Keratinocyte (primary cell): ENCODE measurements around the gene HCN2. TPM values are rescaled to one million over a fixed set of nuclear protein-coding genes. Genes with fewer than 3 reads are reported as not detected.
"Not testable (repeated sequence)": the region's sequence is repeated elsewhere in the genome, so short reads cannot be mapped to it uniquely, and the experiment has no call there.

Experiments
- DNase-seq: peaks from one replicate; pipeline ENCODE4 v3.0.0-alpha.2; 2011; ENCODE audit warnings: low read depth, missing footprints, low spot score
- FAIRE-seq: peaks from 2 replicates; lab custom pipeline; 2011; peaks lifted over from hg19 to GRCh38; lab: Jason Lieb, UNC
- H2AFZ ChIP-seq: 2 replicates; pipeline ENCODE4 v1.6.0; 2012; ENCODE audit warnings: low read length, control low read depth, inconsistent platforms; ENCODE audit not compliant: control insufficient read depth
- H3K27ac ChIP-seq: 2 replicates; pipeline ENCODE4 v1.5.1; 2011; ENCODE audit warnings: low read length; ENCODE audit not compliant: control insufficient read depth, insufficient read depth
- H3K27me3 ChIP-seq: 3 replicates; pipeline ENCODE4 v1.6.0; 2011; ENCODE audit warnings: low read length; ENCODE audit not compliant: control insufficient read depth, insufficient read depth; ENCODE audit errors: extremely low read depth
- H3K36me3 ChIP-seq, 2 experiments: 2 replicates in 1 of 2; 3 replicates in 1 of 2; pipeline ENCODE4 v1.5.1; 2011; ENCODE audit warnings: low read length in 2 of 2, mild to moderate bottlenecking in 1 of 2; ENCODE audit not compliant: control insufficient read depth in 2 of 2, insufficient read depth in 2 of 2; ENCODE audit errors: extremely low read depth in 1 of 2
- H3K4me1 ChIP-seq: 3 replicates; pipeline ENCODE4 v1.5.1; 2011; ENCODE audit warnings: low read length; ENCODE audit not compliant: control insufficient read depth, insufficient read depth; ENCODE audit errors: extremely low read depth
- H3K4me2 ChIP-seq: 3 replicates; pipeline ENCODE4 v1.6.0; 2011; ENCODE audit warnings: low read depth, low read length; ENCODE audit not compliant: control insufficient read depth, insufficient read depth; ENCODE audit errors: extremely low read depth
- H3K4me3 ChIP-seq, 3 experiments: fragments of 200-600 bp in 1 of 3; sonication (generic) in 1 of 3; 2 replicates in 2 of 3; 3 replicates in 1 of 3; pipeline ENCODE4 v1.5.1; 2011 to 2016; ENCODE audit warnings: low read length in 3 of 3, mild to moderate bottlenecking in 3 of 3, control low read depth in 2 of 3, inconsistent platforms in 1 of 3, low read depth in 1 of 3, mixed read lengths in 1 of 3, mixed run types in 1 of 3, moderate library complexity in 1 of 3; ENCODE audit not compliant: control insufficient read depth in 2 of 3, insufficient read depth in 2 of 3; ENCODE audit errors: extremely low read depth in 1 of 3
- H3K79me2 ChIP-seq: 2 replicates; pipeline ENCODE4 v1.6.0; 2012; ENCODE audit warnings: low read length; ENCODE audit not compliant: control insufficient read depth, insufficient read depth
- H3K9ac ChIP-seq: 3 replicates; pipeline ENCODE4 v1.6.0; 2011; ENCODE audit warnings: low read length; ENCODE audit not compliant: control insufficient read depth, insufficient read depth; ENCODE audit errors: extremely low read depth
- H3K9me1 ChIP-seq: 3 replicates; pipeline ENCODE4 v1.6.0; 2011; ENCODE audit warnings: low read length; ENCODE audit not compliant: control insufficient read depth, insufficient read depth; ENCODE audit errors: extremely low read depth
- H3K9me3 ChIP-seq: 2 replicates; pipeline ENCODE4 v1.5.1; 2012; ENCODE audit warnings: low read depth, low read length; ENCODE audit not compliant: control insufficient read depth
- H4K20me1 ChIP-seq: 3 replicates; pipeline ENCODE4 v1.6.0; 2011; ENCODE audit warnings: low read length; ENCODE audit not compliant: control insufficient read depth, insufficient read depth; ENCODE audit errors: extremely low read depth
- CTCF ChIP-seq, 3 experiments: IDR thresholded peaks in 1 of 3; conservative IDR thresholded peaks in 1 of 3; optimal IDR thresholded peaks in 1 of 3; 2 replicates in 2 of 3; 3 replicates in 1 of 3; pipeline versions ENCODE3 to v1.5.1; 2011; ENCODE audit warnings: low read length in 3 of 3, mild to moderate bottlenecking in 3 of 3, moderate library complexity in 2 of 3, control low read depth in 1 of 3, inconsistent platforms in 1 of 3; ENCODE audit not compliant: insufficient read depth in 2 of 3; ENCODE audit errors: extremely low read depth in 1 of 3
- EZH2 ChIP-seq: IDR thresholded peaks from one replicate; pipeline ENCODE4 v1.6.1; 2012; ENCODE audit warnings: inconsistent platforms, mild to moderate bottlenecking, low read length, moderate library complexity
- dilution Hi-C: fragments of 300-500 bp; cut with MboI; formaldehyde crosslinking; loops from one replicate; pipeline ENCODE4 v1.7.0; 2020; ENCODE audit warnings: low sequenced_read_pairs; ENCODE audit not compliant: extremely low pct_ligation_motif_present
- polyA plus RNA-seq, 5 experiments: library from polyadenylated mRNA; depleted of rRNA in 3 of 5; stranded (reverse) in 3 of 5; stranded (forward) in 1 of 5; unstranded in 1 of 5; fragments of >200 nt; gene quantifications; 1 replicate in 1 of 5; 2 replicates in 3 of 5; 3 replicates in 1 of 5; pipeline versions ENCODE4 v1.2.1 to v1.2.3, GENCODE V29; 2011 to 2012; ENCODE audit warnings: missing spikeins in 2 of 5, low read depth in 1 of 5, low replicate concordance in 1 of 5

Gene HCN2
- polyA plus RNA-seq, 1 donor (not counting 4 experiments of a cell fraction or from before 2014, with no cell fraction given): 0.13 TPM

GRCh38 chr19:624433-625109 lies 34.9 kb downstream of the HCN2 start:
- no peak overlapping the region for H3K4me3 ChIP-seq
- peaks cover 3% of the 10 kb centered on the region for H3K79me2 ChIP-seq
- TF ChIP-seq CTCF (optimal IDR thresholded peaks at IDR 0.05 in 1 of 3, IDR thresholded peaks at IDR 0.05 in 1 of 3, conservative IDR thresholded peaks at IDR 0.05 in 1 of 3; ENCODE audit: extremely low read depth in 1 of 3, insufficient read depth in 2 of 3, low read length in 3 of 3) (no peak), EZH2 (no peak)
- no peak overlapping the region for H2AFZ ChIP-seq
- dilution Hi-C loops: no loop called here
- no peak for DNase-seq
- H3K27me3 ChIP-seq: no peaks in the 10 kb centered on the region
- H3K9me1 ChIP-seq: no peaks in the 10 kb centered on the region
- FAIRE-seq: no peak
- H3K36me3 ChIP-seq: peaks cover 4 to 16% of the 10 kb centered on the region in 2 experiments
- peaks cover 13% of the 10 kb centered on the region for H3K4me1 ChIP-seq
- H4K20me1 ChIP-seq: no peaks in the 10 kb centered on the region
- no peak overlapping the region for H3K27ac ChIP-seq
- H3K9me3 ChIP-seq: no peaks in the 10 kb centered on the region
- H3K9ac ChIP-seq: no peak overlapping the region
- H3K4me2 ChIP-seq: no peak overlapping the region

- FAIRE-seq (no peak), DNase-seq (no peak)
- Histone ChIP-seq H3K4me3 (no peak overlapping the region), H4K20me1 (no peaks in the 10 kb centered on the region), H3K27me3 (no peaks in the 10 kb centered on the region), H3K27ac (no peak overlapping the region), H3K4me2 (no peak overlapping the region), H2AFZ (no peak overlapping the region), H3K9me1 (no peaks in the 10 kb centered on the region), H3K9me3 (no peaks in the 10 kb centered on the region), H3K9ac (no peak overlapping the region), H3K79me2 (peaks cover 5% of the 10 kb centered on the region), H3K4me1 (peaks cover 13% of the 10 kb centered on the region), H3K36me3 (peaks cover 4 to 16% of the 10 kb centered on the region in 2 experiments)
- no peak for TF ChIP-seq CTCF (optimal IDR thresholded peaks at IDR 0.05 in 1 of 3, IDR thresholded peaks at IDR 0.05 in 1 of 3, conservative IDR thresholded peaks at IDR 0.05 in 1 of 3; ENCODE audit: extremely low read depth in 1 of 3, insufficient read depth in 2 of 3, low read length in 3 of 3)
- dilution Hi-C loops: no loop called here
Observed at GRCh38 chr19:625257-625656, 35.6 kb downstream of the HCN2 start.

GRCh38 chr19:626566-626965 lies 36.9 kb downstream of the HCN2 start:
- dilution Hi-C loops, H3K27me3 ChIP-seq, H3K9me3 ChIP-seq, H3K9ac ChIP-seq, H3K9me1 ChIP-seq, FAIRE-seq, H3K4me3 ChIP-seq, H4K20me1 ChIP-seq, H3K79me2 ChIP-seq, H2AFZ ChIP-seq, H3K27ac ChIP-seq: not testable (repeated sequence)
- DNase-seq: peak; percentile 63
- peaks cover 13% of the 10 kb centered on the region for H3K4me1 ChIP-seq
- H3K4me2 ChIP-seq: peak overlapping the region; percentile 73
- peaks cover 8 to 16% of the 10 kb centered on the region in 2 experiments for H3K36me3 ChIP-seq
